HG03045 (cell line): ENCODE results near the gene INSC.

ENCODE experiments used
- ATAC-seq: cut with Tn5 transposase; IDR thresholded peaks from one replicate; pipeline ENCODE4 v1.9.1; 2021; ENCODE audit warnings: mild to moderate bottlenecking, moderate library complexity; ENCODE audit not compliant: unreplicated experiment

INSC gene

GRCh38 chr11:15212876-15213275 is 98.2 kb downstream of the INSC start:
- ATAC-seq, result no peak

- ATAC-seq, result no peak
Observed at GRCh38 chr11:15213471-15214231, 98.9 kb downstream of the INSC start.

GRCh38 chr11:15215005-15215404 is 100.3 kb downstream of the INSC start:
- ATAC-seq, result no peak

GRCh38 chr11:15216678-15217077 is 102.0 kb downstream of the INSC start:
- no peak for ATAC-seq

GRCh38 chr11:15217416-15217815 is 102.7 kb downstream of the INSC start:
- no peak for ATAC-seq

- no peak for ATAC-seq
Observed at GRCh38 chr11:15222777-15223176, 108.1 kb downstream of the INSC start.

DNA sequence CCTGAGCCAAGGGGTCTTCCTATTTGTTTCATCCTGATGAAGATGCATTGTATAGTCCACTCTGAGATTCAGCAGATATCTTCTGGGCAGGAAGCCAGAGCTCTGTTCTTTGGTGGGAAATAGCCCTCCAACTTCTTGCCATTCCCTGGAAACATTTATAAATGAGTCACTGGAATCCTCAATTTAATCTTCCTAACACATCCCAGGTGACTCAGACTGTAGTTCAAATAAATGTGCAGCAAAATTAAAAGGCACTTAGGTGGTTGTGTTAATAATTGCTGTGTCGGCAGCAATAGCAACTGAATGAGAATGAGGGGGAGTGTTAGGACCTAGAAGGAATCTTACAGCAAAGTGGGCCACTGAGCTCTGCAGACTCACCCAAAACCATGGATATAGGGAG is 108.6 kb downstream of the INSC start:
- no peak for ATAC-seq

- no peak for ATAC-seq
Observed at GRCh38 chr11:15224466-15224865, 109.7 kb downstream of the INSC start.

- no peak for ATAC-seq
Observed at GRCh38 chr11:15227011-15227410, 112.3 kb downstream of the INSC start.

DNA sequence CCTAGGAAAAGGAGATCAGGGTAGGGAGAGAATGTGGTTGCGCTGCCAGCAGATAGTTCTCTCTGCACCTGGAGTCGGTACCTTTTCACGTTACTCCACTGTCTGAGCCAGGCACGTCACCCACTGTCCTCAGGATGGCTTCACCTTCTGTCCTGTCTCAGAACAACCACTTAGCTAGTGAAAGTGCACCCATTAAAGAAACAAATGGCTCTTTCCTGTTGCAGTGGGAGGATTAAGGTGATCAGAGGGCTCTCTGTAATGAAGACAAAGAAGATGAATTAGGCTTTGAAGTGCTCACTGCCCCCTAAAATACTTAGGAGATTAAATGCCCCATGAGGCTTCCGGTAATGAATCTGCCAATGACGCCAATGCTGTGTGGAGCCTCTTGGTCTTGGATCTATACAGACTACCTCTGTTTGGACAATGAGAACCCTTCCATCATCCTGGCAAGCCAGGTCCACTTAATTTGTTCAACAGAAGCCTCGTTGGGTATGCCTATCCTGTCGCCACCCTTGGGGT is 113.7 kb downstream of the INSC start:
- ATAC-seq, result no peak

- ATAC-seq, result no peak
Observed at GRCh38 chr11:15229069-15229468, 114.3 kb downstream of the INSC start.

DNA sequence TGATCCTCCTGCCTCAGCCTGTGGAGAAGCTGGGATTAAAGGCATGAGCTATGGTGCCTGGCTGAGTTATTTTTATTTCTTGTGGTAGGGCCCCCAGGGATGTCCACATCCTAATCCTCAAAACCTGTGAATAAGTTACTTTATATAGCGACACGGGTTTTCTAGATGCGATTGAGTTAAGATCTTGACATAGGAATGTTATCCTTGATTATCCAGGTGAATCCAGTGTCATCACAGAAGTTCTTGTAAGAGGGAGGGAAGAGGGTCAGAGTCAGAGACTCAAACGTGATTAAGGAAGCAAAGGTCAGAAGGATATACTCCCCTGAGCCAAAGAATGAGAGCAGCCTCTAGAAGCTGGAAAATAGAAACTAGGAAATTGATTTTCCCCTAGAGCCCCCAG is 117.8 kb downstream of the INSC start:
- ATAC-seq, result no peak

- ATAC-seq, result no peak
Observed at GRCh38 chr11:15233371-15234165, 118.8 kb downstream of the INSC start.

- no peak for ATAC-seq
Observed at GRCh38 chr11:15234796-15235195, 120.1 kb downstream of the INSC start.

DNA sequence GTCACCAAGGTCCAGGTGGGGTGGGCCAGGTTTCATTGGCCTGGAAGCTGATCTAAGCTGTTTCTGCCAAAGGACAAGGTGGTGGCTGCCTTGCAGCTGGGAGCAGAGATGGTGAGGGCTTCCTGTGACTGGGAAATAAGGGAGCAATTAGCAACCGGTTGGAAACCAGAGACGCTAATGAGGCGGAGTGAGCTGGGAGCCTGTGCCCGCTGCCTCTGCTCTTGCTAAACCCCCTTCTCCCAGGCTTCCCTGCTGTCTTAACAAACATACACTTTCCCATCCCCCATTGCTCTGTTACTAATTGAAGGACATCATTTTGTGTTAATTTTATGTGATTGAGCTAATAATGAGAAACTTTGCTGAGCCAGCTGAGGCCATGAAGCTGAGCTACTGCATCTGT is 121.8 kb downstream of the INSC start:
- ATAC-seq, result no peak

- no peak for ATAC-seq
Observed at GRCh38 chr11:15238856-15239255, 124.1 kb downstream of the INSC start.

GRCh38 chr11:15248749-15249148 is 134.0 kb downstream of the INSC start:
- ATAC-seq, result no peak

- ATAC-seq, result no peak
Observed at GRCh38 chr11:15258433-15259165, 143.9 kb downstream of the INSC start.

DNA sequence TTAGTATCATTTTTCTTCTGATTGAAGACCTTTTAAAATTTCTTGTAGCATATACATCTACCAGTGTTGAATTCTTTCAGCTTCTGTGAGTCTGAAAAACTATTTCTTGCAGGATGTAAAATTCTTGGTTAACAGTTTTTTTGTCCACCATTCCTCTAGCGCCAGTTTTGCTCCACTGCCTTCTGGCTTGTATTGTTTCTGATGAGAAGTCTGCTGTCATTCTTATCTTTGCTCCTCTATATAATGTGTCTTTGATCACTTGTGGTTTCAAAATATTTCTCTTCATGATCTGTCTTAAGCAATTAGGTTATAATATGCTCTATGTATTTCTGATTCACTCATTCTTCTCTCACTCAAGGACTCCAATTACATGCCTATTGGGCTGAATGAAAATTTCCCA is 152.3 kb downstream of the INSC start:
- ATAC-seq, result no peak

DNA sequence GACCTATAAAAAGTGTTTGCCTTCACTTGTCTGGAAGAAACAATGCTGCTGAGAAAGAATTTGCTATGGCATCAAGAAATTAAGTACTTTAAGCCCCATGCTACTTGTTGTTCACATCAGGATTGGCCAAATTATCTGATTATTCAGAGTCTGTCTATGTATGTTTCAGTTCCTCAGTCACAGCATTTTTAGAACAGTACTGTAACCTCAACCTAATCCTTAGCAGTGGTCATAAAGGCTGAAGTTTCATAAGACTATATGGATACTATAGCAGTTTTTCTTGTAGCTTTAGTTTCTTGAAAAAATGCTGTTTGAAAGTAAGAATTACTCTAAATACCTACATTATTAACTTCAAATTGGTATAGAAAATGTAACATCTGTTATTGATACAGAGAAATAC is 153.9 kb downstream of the INSC start:
- no peak for ATAC-seq

DNA sequence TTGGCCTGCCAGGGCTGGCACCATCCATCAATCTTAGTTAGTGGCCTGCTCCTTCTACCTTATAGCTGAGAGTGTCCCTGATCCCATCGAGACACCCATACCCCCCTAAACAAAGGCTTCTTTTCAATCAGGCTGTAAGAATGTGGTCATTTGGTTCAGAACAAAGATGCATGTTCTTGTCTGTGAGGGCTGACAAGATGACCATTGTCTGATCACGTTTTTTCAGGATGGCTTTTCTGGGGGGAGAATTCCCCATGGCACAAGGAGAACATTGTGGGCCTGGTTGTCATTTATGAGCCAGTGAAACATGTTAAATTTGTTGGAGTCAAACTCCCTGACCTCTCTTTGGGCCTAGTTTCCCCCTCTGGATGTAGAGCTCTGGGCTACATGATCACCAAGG is 160.4 kb downstream of the INSC start:
- ATAC-seq, result no peak
